ENCODE measurements around the gene GAL3ST2. TPM values are rescaled to one million over a fixed set of nuclear protein-coding genes. Genes with fewer than 3 reads are reported as not detected.

The GAL3ST2 gene
- total and polyA plus RNA-seq, 2 of the 8 experiments (the other 6 are each of a cell fraction or from before 2014, with no cell fraction given) = not detected

DNA sequence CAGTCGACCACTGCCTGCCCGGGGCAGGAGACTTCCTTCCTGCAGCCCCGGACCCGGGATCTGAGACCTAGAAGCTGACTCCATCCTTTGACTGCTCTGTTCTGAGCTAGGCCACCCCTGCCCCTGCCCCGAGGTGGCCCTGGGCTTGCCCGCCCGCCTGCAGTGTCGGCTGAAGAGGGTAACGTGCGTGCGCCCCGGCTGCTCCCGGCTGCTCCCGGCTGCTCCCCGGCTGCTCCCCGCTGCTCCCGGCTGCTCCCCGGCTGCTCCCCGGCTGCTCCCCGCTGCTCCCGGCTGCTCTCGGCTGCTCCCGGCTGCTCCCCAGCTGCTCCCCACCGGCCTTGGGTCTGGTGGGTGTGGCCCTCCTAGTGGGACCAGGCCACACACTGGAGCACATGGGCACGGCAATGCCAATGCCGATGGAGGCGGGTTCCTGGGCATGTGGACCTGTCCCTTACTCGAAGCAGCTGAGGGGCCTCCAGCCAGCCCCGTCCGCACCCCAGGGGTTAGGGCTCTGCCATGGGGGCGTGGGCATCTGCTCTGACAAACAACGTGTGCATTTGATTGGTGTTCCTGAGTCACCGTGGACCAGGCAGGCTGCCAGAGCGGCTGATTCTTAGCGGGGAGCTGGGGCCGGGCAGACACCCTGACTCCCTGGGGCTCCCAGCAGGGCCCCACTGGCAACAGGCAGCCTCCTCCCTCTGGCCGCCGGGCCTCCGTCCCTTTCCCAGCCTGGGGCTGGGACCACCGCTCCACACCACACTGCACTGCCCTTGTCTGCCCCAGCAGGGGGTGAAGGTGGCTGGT lies 2.0 kb upstream of the GAL3ST2 start:
- H3K4me2 ChIP-seq (ENCODE audit: insufficient read depth in 1 of 2, low read depth in 2 of 2, low read length in 2 of 2) = no peak overlapping the region
- no peak overlapping the region for H3K14ac ChIP-seq (ENCODE audit: insufficient read length)
- no peak overlapping the region for H3K4me3 ChIP-seq (ENCODE audit: extremely low read depth in 1 of 4, insufficient read depth in 2 of 4, low read depth in 3 of 4, low read length in 4 of 4)
- peaks cover 0 to 26% (median 14%) of the 10 kb centered on the region in 4 experiments; a peak in 6 of 7 replicates for H3K4me1 ChIP-seq (replicated peaks in 1 of 4; ENCODE audit: control insufficient read depth in 3 of 4, insufficient read depth in 4 of 4, low read length in 3 of 4)
- FAIRE-seq (no peak), DNase-seq (ENCODE audit: low read depth in 1 of 2, low spot score in 2 of 2) (peak in 1 of 2 experiments; percentile 45)
- no peak overlapping the region for H4K91ac ChIP-seq (replicated peaks; ENCODE audit: insufficient read length, low read length)
- H3K36me3 ChIP-seq (ENCODE audit: control insufficient read depth in 2 of 4, insufficient read depth in 4 of 4, low read length in 3 of 4) = no peaks in the 10 kb centered on the region
- H4K8ac ChIP-seq (ENCODE audit: extremely low read depth, insufficient read depth, low read length) = no peak overlapping the region
- no peak overlapping the region for H2BK5ac ChIP-seq (ENCODE audit: low read depth, low read length)
- no peaks in the 10 kb centered on the region for H3K23me2 ChIP-seq (ENCODE audit: low read depth, low read length)
- H3K4ac ChIP-seq (replicated peaks; ENCODE audit: insufficient read length, low read depth, low read length) = no peak overlapping the region
- H3K79me1 ChIP-seq (ENCODE audit: low read depth, low read length) = no peaks in the 10 kb centered on the region
- no peak overlapping the region for H2BK120ac ChIP-seq (replicated peaks; ENCODE audit: low read depth, low read length)
- CTCF ChIA-PET (ENCODE audit: partially characterized antibody) = interaction anchor here (0.6 to 2.1 kb wide), 2 partner anchors 104 to 232 kb away, joined by 3 to 8 read pairs; no protein-coding TSS in a partner anchor
- no peak overlapping the region for H2BK12ac ChIP-seq (ENCODE audit: low read depth, low read length)
- no peaks in the 10 kb centered on the region for H3K79me2 ChIP-seq (ENCODE audit: control insufficient read depth in 1 of 2, insufficient read depth in 2 of 2, low read length in 2 of 2)
- no peak overlapping the region for H2AK5ac ChIP-seq (ENCODE audit: low read depth, low read length)
- H2BK15ac ChIP-seq (ENCODE audit: low read length) = no peak overlapping the region
- peaks cover 0 to 2% of the 10 kb centered on the region in 2 experiments for H4K20me1 ChIP-seq (replicated peaks in 1 of 2; ENCODE audit: control insufficient read depth in 1 of 2, insufficient read depth in 2 of 2, low read length in 2 of 2)
- WGBS, 2 experiments (ENCODE audit: extremely low coverage in 1 of 2, insufficient coverage in 1 of 2, insufficient read length in 1 of 2, insufficient replicate concordance in 2 of 2, low coverage in 1 of 2, low lambda C conversion rate in 2 of 2, missing lambda C conversion rate in 1 of 2) = 89% methylated on average over 39 of the region's 40 CpGs; no CpG with 5 or more reads in 1 of the 2 experiments
- POLR2A ChIA-PET (ENCODE audit: partially characterized antibody) = interaction anchor here (1.5 kb wide), 1 partner anchor 8 kb away, joined by 4 read pairs; no protein-coding TSS in a partner anchor
- no peak overlapping the region for H2BK20ac ChIP-seq (ENCODE audit: low read length)
- no peak overlapping the region for H3K23ac ChIP-seq (ENCODE audit: insufficient read length)
- no peak overlapping the region; the same call in 1 of the 2 replicates for H3K18ac ChIP-seq (ENCODE audit: extremely low read depth, low read length)
- H3K27ac ChIP-seq (ENCODE audit: low read depth, low read length) = no peak overlapping the region
- H3K9me3 ChIP-seq (ENCODE audit: insufficient read depth in 2 of 2, low read depth in 1 of 2, low read length in 1 of 2) = peaks cover 0 to 4% of the 10 kb centered on the region in 2 experiments; a peak in 1 of 4 replicates
- no peaks in the 10 kb centered on the region for H3K27me3 ChIP-seq (replicated peaks in 1 of 4; ENCODE audit: control insufficient read depth in 3 of 4, extremely low read depth in 1 of 4, insufficient read depth in 3 of 4, low read length in 3 of 4)
- no peak overlapping the region for H4K5ac ChIP-seq (ENCODE audit: insufficient read length, low read depth, low read length)
- no peak overlapping the region for H2AFZ ChIP-seq (ENCODE audit: low read length)
- no peak overlapping the region for H3K56ac ChIP-seq (replicated peaks; ENCODE audit: insufficient read length, low read depth, low read length)
- no peak overlapping the region for H3K9ac ChIP-seq (replicated peaks in 1 of 4; ENCODE audit: extremely low read depth in 1 of 4, low read depth in 3 of 4, low read length in 3 of 4)
- TF ChIP-seq NANOG (IDR thresholded peaks at IDR 0.05; ENCODE audit: insufficient read depth, low read depth, low read length, poor library complexity, severe bottlenecking) (no peak), SP1 (IDR thresholded peaks at IDR 0.05; ENCODE audit: low read depth, low read length) (no peak), JUND (IDR thresholded peaks at IDR 0.05; ENCODE audit: low read length) (no peak), MAFK (IDR thresholded peaks at IDR 0.05; ENCODE audit: low read depth, low read length) (no peak), SP4 (IDR thresholded peaks at IDR 0.05; ENCODE audit: low read length) (no peak), ZNF274 (IDR thresholded peaks at IDR 0.05; ENCODE audit: borderline replicate concordance, extremely low read depth, low read length) (no peak), EZH2 (IDR thresholded peaks at IDR 0.05; ENCODE audit: low read depth, low read length, severe bottlenecking) (no peak), RAD21 (IDR thresholded peaks at IDR 0.05 in 1 of 2, conservative IDR thresholded peaks at IDR 0.05 in 1 of 2; ENCODE audit: low read depth in 2 of 2, low read length in 2 of 2) (no peak), KDM4A (IDR thresholded peaks at IDR 0.05; ENCODE audit: low read depth, low read length, severe bottlenecking) (no peak)
- TF ChIP-seq, protein P1, sequence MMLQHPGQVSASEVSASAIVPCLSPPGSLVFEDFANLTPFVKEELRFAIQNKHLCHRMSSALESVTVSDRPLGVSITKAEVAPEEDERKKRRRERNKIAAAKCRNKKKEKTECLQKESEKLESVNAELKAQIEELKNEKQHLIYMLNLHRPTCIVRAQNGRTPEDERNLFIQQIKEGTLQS (IDR thresholded peaks at IDR 0.05; ENCODE audit: insufficient read depth, low read depth, low read length) = no peak

All from H1 (cell line).